Mesodermal cell (in vitro differentiated cells): ENCODE measurements around the gene CEND1.

Source experiments
- H3K27ac ChIP-seq: 2 replicates; pipeline ENCODE4 v1.7.0; 2013; ENCODE audit warnings: mild to moderate bottlenecking, low read depth, low read length, moderate library complexity; ENCODE audit not compliant: severe bottlenecking
- H3K36me3 ChIP-seq: 2 replicates; pipeline ENCODE4 v1.7.1; 2013; ENCODE audit warnings: mild to moderate bottlenecking, low read length, moderate library complexity; ENCODE audit not compliant: control insufficient read depth, insufficient read depth
- H3K4me1 ChIP-seq: one replicate; pipeline ENCODE4 v1.7.1; 2013; ENCODE audit warnings: mild to moderate bottlenecking, low read length; ENCODE audit not compliant: insufficient read depth, control insufficient read depth, poor library complexity, severe bottlenecking
- H3K4me3 ChIP-seq: 2 replicates; pipeline ENCODE4 v1.7.0; 2013; ENCODE audit warnings: low read length, control low read depth, mild to moderate bottlenecking; ENCODE audit not compliant: insufficient read depth, poor library complexity, severe bottlenecking; ENCODE audit errors: extremely low read depth
- H3K9me3 ChIP-seq: 2 replicates; pipeline ENCODE4 v1.7.1; 2013; ENCODE audit warnings: mild to moderate bottlenecking, low read length, moderate library complexity; ENCODE audit not compliant: control insufficient read depth
- WGBS, 2 experiments: methylation state at CpG; one replicate each; pipeline ENCODE4 v1.1.5; 2013; ENCODE audit warnings: missing lambda C conversion rate in 2 of 2; ENCODE audit not compliant: insufficient coverage in 2 of 2; 5-methylcytosine and 5-hydroxymethylcytosine counted together

The CEND1 gene

DNA sequence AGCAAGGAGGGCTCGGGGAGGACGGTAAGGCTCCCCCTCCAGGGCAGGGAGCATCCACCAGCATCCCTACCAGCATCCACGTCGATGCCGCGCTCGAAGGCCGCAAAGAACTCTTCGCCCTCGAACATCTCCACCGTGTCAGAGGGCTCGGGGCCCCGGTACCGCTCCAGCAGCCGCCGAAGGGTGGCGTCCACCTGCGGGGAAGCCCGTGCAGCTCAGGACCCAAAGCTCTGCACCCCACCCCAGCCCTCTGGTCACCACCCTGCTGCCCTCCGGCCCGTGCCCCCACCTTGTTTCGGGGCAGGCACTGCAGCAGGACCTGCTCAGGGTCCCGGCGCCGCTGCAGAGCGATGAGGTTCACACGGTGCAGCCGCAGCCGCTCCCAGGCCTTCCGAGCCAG is 10.6 kb upstream of the CEND1 start:
- Histone ChIP-seq H3K4me3 (no peak overlapping the region), H3K4me1 (peaks cover 28% of the 10 kb centered on the region), H3K27ac (no peak overlapping the region), H3K9me3 (no peaks in the 10 kb centered on the region), H3K36me3 (peaks cover 36% of the 10 kb centered on the region)
- WGBS, 2 experiments: 95 to 97% methylated on average over 22 to 28 of the region's 30 CpGs

DNA sequence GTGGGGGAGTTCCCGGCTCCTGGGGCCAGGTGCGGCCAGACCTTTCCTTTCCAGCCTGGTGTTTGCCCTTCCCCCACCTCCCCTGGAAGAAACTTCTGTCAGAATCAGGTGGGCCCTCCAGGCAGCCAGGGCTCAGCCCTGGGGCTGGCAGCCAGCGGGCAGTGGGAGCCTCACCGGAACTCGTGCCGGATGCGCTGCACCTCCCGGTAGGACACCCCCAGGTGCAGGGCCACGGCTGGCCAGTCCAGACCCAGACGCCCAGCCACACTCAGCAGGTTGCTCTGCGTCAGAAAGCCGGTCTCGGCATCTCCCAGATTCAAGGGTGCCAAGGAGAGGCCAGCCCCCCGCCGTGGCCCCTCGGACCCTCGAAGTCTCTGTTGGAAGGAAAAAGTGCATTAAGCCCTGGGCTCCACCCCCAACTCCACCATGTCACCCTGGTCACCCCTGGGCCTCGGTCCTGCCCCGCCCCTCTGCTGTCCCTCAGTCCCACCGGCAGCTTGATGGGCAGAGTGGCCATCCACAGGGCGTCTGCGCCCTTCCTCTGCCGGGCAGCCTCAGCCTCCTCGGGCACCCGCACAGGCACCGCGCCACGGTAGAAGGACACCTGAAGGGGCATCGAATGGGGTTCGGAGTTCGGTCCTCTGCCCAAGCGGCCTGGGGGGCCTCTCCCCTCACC is 9.9 kb upstream of the CEND1 start:
- peaks cover 36% of the 10 kb centered on the region for H3K36me3 ChIP-seq
- no peaks in the 10 kb centered on the region for H3K9me3 ChIP-seq
- no peak overlapping the region for H3K4me3 ChIP-seq
- no peak overlapping the region for H3K27ac ChIP-seq
- peaks cover 28% of the 10 kb centered on the region for H3K4me1 ChIP-seq
- WGBS, 2 experiments: 96 to 97% methylated on average over 27 to 28 of the region's 32 CpGs

DNA sequence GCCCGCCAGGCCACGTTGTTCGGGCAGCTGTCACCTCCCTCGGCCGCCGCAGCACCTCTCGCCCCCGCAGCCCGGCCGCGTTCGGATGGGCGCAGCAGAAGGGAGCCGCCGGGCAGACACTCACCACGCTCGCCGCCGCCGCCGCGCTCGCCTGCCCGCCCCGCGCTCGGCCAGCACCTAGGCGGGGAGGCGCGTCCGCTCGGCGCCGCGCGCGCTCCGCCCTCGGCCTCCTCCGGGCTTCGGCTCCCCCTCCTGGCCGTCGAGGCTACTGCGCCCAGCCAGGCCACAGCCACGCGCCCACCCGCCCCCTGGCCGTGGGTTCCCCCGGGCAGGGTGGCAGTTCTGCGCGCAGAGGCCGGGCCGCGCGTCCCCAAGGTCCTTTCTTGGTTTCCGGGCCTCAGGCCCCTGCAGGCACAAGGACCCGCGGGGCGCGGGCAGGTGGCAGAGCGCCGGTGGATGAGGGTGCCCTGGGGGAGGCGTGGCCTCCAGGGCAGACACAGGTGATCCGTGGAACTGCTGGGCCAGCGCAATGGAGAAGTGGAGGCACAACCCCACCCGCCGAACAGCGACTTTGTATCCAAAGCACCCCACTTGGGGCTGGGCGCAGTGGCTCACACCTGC is 8.3 kb upstream of the CEND1 start, which contains the start of gene SLC25A22:
Gene SLC25A22, minus strand, starts transcription at position 189 of the 621 bp plus-strand sequence. CDS start 3,275 bp downstream, outside the sequence.
- H3K4me1 ChIP-seq: peaks cover 15% of the 10 kb centered on the region
- H3K9me3 ChIP-seq: no peaks in the 10 kb centered on the region
- WGBS, 2 experiments: 7 to 9% methylated on average over 54 to 69 of the region's 69 CpGs
- H3K4me3 ChIP-seq: peak within 1 kb of the TSS; percentile 71
- peak within 1 kb of the TSS; percentile 88 for H3K27ac ChIP-seq
- peaks cover 48% of the 10 kb centered on the region for H3K36me3 ChIP-seq

DNA sequence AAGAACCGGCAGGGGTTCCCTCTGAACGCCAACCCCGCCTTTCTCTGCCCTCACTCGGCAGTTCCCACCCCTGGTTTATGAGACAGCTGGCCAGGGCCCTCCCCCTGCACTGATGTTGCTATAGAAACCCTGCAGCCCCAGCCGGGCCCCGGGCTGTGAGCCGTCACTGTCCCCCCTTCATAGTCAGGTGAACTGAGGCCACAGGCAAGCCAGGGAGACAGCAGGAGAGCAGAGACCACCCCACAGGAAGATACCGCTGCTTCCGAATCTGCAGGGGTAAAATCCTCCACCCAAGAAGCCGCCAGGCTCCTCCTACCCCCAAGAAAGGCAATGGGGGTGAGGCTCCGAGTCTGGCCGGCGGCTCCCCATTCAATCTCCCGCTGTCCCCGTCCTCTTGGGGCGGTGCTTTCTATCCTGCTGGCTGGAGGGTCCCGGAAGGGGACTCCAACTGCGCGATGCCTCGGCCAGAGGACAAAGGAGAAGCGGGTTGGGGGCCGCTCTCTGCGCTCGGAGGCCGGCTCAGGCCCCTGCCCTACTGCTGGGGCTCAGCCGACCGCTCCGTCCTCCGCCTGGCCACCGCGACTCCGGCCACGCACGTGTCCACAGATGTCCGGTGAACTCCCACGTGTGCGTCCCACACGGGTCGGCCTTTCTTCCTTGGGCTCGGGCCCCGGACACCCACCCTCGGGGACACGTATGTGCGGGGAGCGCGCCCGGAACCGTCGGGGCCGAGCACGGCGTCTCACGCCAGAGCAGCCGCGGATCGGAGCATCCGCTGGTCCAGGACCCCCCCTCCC is 7.6 kb upstream of the CEND1 start:
- Histone ChIP-seq H3K4me3 (peak overlapping the region; percentile 71), H3K9me3 (no peaks in the 10 kb centered on the region), H3K4me1 (peaks cover 13% of the 10 kb centered on the region), H3K27ac (peak overlapping the region; percentile 88), H3K36me3 (peaks cover 51% of the 10 kb centered on the region)
- 0% methylated on average over 43 to 55 of the region's 57 CpGs for WGBS, 2 experiments

DNA sequence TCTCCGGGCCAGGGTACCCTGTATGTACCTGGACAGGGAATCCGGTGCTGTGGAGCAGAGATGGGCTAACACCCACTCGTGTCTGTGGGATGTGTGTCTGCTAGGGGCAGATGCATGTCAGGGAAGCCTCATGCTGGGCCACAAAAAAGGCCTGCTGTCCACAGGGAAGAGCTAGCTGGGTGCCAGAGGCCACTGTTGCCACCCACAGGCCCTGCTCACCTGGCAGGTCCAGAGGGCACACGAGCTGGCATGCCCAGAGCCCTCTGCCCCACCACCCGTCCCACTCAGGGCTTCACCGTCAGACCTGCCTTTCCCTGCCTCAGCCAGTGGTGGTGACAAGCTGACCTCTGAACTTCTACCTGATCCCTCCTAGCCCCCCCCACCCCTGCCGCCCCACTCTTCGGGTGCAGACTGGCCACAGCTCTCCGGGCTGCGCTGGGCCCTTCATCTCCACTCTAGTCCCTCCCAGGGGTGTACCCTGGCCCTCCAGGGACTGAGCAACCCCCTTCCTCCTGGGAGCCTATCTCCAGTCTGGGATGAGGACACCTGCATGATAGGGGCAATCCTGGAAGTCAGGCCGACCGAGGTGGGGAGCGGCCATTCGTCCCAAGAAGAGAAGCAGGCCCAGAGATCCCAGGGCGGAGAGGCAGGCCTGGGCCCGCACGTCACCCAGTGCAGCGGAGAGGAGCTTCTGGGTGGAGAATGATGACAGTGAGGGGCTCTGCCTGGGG is 6.8 kb upstream of the CEND1 start:
- H3K4me3 ChIP-seq: peak overlapping the region; percentile 71

DNA sequence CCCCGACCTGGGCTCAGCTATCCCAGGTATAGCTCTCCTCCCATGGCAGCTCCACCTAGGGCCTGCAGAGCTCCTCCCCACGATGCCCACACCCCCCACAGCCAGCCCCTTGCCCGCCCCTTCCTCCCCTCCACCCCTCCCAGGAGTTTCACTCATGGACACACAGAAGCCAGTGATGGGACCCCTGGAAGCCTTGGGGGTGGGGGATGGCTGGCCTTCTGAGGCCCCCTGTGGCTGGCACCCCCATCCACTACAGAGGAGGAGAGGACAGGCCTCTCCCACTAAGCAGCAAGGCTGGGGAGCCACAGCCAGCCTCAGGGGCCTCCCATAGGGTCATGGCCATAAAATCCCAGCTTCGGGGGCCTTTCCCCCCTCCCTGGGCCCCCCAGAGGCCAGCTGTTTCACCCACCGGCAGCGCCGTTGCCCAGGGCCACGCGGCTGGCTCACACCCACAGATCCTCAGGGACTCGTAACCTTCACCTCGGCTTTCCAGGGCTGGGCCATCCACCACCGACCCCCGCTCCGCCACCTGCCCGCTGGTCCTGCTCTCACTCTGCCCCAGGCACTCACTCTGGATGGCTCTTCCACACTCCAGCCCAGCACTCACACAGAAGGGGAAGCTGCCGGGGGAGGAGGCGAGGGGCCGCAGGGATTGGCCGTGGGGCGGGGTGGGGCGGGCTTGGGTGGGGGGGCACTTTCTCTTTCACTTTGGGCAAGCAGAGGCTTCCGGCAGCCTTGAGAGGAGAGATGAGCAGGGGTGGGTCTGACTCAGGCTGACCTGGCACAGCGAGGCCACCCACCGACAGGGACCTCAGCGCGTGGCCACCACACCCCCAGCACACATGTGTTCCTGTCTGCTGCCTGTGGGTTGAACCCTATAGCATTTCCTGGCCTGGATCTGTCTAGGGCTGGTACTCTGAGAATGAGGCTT is 6.0 kb upstream of the CEND1 start:
- H3K36me3 ChIP-seq: peaks cover 43% of the 10 kb centered on the region
- peaks cover 13% of the 10 kb centered on the region for H3K4me1 ChIP-seq
- 59 to 60% methylated on average over 4 to 16 of the region's 26 CpGs for WGBS, 2 experiments
- H3K9me3 ChIP-seq: no peaks in the 10 kb centered on the region
- peak overlapping the region; percentile 71 for H3K4me3 ChIP-seq
- no peak overlapping the region for H3K27ac ChIP-seq

More for the DNA sequence above, 6.8 kb upstream of the CEND1 start:
- WGBS, 2 experiments: 47 to 51% methylated on average over 17 to 18 of the region's 18 CpGs
- Histone ChIP-seq H3K9me3 (no peaks in the 10 kb centered on the region), H3K27ac (peak overlapping the region; percentile 88), H3K4me1 (peaks cover 13% of the 10 kb centered on the region), H3K36me3 (peaks cover 51% of the 10 kb centered on the region)

DNA sequence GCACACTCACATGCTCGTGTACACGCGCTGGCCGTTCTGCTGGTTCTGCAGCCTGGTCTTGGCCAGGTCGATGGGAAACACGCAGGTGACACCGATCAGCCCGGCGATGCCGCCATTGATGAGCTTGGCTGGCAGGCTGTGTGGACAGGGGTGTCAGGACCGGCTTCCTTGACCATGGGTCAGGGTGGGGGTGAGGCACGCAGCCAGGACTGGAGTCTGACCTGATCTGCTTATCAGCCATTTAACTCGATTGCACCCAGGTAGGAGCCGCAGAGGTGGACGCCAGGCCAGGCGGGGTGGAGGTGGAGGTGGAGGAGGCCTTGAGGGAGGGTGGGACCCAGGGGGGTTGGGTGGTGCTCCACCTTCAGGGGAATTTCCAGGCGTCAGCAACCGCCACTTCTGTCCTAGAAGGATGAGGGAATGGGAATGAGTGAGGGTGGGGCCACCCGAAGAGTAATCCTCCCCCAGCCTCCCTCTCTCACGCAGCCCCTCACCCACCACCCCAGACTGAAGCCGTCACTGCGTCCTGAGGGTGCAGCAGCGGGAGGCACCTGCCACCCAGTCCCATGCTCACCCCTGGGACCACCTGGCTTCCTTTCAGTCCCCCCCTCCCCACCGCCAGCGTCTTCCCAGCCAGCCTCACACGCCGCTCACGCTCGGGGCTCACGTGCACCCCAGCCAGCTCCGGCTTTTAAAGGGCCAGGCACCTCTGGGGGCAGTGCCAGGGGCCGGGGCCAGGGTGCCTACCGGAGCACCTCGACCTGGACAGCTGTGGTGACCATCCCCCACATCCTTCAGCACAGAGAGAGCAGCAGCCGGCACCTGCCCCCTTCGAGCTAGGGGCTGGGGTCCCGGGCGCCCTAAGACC is 5.1 kb upstream of the CEND1 start:
- Histone ChIP-seq H3K4me3 (no peak overlapping the region), H3K4me1 (peaks cover 19% of the 10 kb centered on the region), H3K9me3 (no peaks in the 10 kb centered on the region), H3K27ac (no peak overlapping the region), H3K36me3 (peaks cover 34% of the 10 kb centered on the region)
- 93 to 95% methylated on average over 24 to 26 of the region's 38 CpGs for whole genome bisulfite sequencing, 2 experiments

DNA sequence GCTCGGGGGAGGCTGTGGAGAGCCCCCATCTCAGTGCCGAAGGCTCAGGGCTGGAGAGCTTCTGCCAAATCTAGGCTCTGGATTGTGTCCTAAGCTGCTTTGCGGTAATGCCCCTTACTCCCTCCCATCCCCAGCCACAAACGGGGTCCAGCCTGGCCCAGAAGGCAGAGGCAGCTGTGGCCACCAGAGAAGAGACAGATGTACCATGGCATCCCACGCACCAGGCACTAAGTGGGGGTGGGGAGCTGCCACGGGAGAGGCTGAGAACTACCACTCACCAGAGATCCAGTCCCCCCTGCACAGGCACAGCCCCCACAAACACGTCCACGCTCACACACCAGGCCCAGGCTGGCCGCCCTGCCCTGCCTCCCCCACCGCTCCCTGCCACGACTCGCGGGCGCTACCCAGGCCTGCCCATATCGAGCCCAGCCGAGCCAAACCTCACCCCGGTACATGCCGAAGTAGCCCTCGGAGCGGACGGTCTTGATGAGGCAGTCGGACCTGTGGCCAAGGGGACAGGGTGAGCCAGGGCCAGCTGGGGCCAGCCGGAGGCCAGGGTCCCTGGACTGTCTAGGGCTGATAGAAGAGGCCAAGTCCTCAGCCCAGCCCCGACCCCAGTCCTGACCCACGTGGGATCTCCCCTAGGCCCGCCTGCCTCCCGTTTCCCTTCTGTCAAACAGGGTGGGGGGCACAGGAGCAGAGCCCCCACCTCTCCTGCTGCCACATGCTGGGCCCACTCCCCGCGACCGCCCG is 4.3 kb upstream of the CEND1 start:
- 91 to 98% methylated on average over 26 to 29 of the region's 31 CpGs for WGBS, 2 experiments
- peaks cover 28% of the 10 kb centered on the region for H3K36me3 ChIP-seq
- no peak overlapping the region for H3K27ac ChIP-seq
- no peak overlapping the region for H3K4me3 ChIP-seq
- H3K9me3 ChIP-seq: no peaks in the 10 kb centered on the region
- peaks cover 19% of the 10 kb centered on the region for H3K4me1 ChIP-seq

DNA sequence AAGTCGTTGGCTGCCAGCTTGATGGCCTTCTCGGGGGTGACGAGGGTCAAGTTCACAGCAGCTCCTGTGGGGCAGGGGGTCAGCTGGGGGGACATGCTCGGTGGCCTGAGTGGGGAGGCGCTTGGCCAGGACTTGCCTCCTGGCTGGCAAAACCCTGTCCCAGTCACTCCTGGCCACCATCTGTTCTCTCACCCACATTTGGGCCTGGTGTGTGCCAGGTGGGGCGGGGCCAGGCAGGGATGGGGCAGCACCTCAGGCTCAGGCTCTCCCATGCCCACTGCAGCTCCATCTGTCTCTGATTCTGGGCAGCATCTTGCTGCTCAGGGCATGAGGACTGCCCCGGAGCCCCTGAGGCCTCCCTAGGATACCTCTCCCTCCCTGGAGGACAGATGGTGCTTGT is 3.7 kb upstream of the CEND1 start:
- no peaks in the 10 kb centered on the region for H3K9me3 ChIP-seq
- no peak overlapping the region for H3K4me3 ChIP-seq
- 80 to 84% methylated on average over 5 of the region's 7 CpGs for WGBS, 2 experiments
- no peak overlapping the region for H3K27ac ChIP-seq
- peaks cover 19% of the 10 kb centered on the region for H3K4me1 ChIP-seq
- H3K36me3 ChIP-seq: peaks cover 24% of the 10 kb centered on the region
